ENCODE data around the gene SLC35C1.

The SLC35C1 gene

DNA sequence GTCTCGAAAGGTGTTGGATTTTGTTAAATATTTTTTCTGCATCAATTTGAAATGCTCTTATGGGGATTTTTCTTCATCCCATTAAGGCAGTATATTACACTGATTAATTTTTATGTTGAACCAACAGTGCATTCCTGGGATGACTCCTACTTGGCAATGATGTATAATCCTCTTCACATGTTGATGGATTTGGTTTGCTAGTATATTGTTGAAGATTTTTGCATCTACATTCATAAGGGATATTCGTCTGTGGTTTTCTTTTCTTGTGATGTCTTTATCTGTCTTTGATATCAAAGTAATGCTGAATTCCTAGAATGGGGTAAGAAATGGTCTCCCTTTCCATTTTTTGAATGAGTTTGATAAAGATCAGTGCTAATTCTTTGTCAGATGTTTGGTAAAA, 18.7 kb upstream of the SLC35C1 start:
- TF ChIP-seq, protein P1, sequence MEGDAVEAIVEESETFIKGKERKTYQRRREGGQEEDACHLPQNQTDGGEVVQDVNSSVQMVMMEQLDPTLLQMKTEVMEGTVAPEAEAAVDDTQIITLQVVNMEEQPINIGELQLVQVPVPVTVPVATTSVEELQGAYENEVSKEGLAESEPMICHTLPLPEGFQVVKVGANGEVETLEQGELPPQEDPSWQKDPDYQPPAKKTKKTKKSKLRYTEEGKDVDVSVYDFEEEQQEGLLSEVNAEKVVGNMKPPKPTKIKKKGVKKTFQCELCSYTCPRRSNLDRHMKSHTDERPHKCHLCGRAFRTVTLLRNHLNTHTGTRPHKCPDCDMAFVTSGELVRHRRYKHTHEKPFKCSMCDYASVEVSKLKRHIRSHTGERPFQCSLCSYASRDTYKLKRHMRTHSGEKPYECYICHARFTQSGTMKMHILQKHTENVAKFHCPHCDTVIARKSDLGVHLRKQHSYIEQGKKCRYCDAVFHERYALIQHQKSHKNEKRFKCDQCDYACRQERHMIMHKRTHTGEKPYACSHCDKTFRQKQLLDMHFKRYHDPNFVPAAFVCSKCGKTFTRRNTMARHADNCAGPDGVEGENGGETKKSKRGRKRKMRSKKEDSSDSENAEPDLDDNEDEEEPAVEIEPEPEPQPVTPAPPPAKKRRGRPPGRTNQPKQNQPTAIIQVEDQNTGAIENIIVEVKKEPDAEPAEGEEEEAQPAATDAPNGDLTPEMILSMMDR (IDR thresholded peaks at IDR 0.05; ENCODE audit: low read length, missing control alignments) = no peak
- H3K4me3 ChIP-seq (replicated peaks; ENCODE audit: low read depth, low read length) = no peak overlapping the region
- DNase-seq (ENCODE audit: low read depth) = no peak

GRCh38 chr11:45788887-45789286, 16.1 kb upstream of the SLC35C1 start:
- no peak for DNase-seq (ENCODE audit: low read depth)
- no peak overlapping the region for H3K4me3 ChIP-seq (replicated peaks; ENCODE audit: low read depth, low read length)
- TF ChIP-seq, protein P1 (IDR thresholded peaks at IDR 0.05; ENCODE audit: low read length, missing control alignments) = no peak

DNA sequence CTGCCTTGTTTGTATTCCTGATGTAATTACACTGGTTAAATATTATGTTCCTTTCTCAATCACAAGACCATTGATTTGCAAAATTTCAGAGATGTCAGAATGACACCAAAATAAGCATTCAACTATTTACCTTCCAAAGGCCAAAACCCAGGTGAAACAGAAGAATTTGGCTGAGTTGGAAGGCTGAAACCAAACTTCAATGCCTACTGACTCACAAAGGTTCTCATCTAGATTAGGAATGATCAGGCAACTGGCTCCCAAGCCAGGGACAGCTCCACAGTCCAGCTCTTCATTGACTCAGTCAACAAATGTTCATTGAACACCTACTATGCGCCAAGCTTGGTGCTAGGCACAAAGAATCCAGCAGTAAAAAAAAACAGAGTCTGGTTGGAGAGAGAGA, 13.4 kb upstream of the SLC35C1 start:
- no peak overlapping the region for H3K4me3 ChIP-seq (replicated peaks; ENCODE audit: low read depth, low read length)
- TF ChIP-seq, protein P1 (IDR thresholded peaks at IDR 0.05; ENCODE audit: low read length, missing control alignments) = no peak
- DNase-seq (ENCODE audit: low read depth) = no peak

DNA sequence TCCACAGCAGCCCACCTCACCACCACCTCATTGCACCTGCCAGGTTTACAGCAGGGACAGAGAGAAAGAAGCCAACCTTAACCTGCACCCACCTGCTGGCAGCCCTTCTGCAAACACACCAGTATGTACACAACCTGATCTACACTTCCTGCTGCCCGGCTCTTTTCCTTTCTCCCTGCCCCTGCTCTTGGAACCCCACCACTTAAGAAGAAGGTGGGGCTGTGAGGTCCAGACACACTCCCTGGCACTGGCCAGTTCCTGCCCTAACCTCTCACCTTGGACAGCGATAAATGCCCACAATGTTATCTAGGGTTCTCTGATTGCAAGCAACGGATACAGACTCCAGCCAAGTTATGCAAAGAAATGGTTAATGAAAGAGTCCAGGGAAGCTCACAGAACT, 10.8 kb upstream of the SLC35C1 start:
- DNase-seq (ENCODE audit: low read depth) = no peak
- TF ChIP-seq, protein P1 (IDR thresholded peaks at IDR 0.05; ENCODE audit: low read length, missing control alignments) = no peak
- H3K4me3 ChIP-seq (replicated peaks; ENCODE audit: low read depth, low read length) = no peak overlapping the region

DNA sequence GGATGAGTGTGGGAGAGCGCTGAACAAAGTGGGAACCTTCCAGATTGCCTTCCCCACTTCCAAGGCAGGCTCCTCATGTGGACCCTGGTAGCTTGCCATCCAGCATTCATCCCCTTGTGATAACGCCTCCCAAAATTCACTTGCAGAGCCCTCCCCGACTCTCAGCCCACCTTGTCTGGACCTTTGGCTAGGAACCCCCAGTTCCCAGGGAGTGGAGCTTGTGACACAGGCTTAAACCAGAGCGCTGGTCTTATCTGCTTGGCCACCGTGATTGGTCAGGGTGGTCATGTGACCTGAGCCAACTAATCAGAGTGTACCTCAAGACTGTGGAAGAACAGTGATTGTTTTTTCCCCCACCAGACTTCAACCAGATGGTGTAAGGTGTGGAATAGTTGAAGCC, 9.6 kb upstream of the SLC35C1 start:
- TF ChIP-seq, protein P1 (IDR thresholded peaks at IDR 0.05; ENCODE audit: low read length, missing control alignments) = no peak
- H3K4me3 ChIP-seq (replicated peaks; ENCODE audit: low read depth, low read length) = no peak overlapping the region
- DNase-seq (ENCODE audit: low read depth) = no peak

GRCh38 chr11:45796461-45796861, 8.5 kb upstream of the SLC35C1 start:
- H3K4me3 ChIP-seq (replicated peaks; ENCODE audit: low read depth, low read length) = no peak overlapping the region
- TF ChIP-seq, protein P1 (IDR thresholded peaks at IDR 0.05; ENCODE audit: low read length, missing control alignments) = no peak
- DNase-seq (ENCODE audit: low read depth) = no peak

DNA sequence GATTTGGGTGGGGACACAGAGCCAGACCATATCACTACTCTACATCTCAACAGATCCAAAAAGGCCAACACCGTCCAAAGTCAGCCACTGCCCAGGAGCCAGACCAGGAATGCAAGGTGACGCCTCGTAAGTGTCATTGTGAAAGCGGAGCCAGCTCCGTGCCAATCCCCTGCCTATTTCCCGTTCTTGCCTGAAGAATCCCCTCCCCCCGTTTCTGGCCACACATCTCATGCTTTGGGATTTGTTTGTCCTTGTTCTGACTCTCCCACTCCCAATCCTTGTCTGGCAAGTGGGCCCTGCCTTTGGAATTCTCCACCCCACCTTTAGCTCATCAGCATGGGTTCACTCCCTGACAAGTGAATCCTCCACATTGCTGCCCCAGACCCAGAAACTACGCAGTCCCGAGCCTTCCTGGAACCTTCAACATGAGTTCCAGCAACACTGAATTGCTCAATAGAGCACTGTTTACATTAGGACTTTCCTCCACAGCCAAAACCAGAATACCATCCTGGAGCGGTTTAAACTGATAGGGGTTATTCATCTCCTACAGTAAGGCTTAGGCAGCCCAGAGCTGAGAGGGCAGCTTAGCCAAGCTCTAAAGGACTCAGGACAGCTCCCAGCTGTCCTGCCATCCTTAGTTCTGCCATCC, 6.0 kb upstream of the SLC35C1 start:
- TF ChIP-seq, protein P1 (IDR thresholded peaks at IDR 0.05; ENCODE audit: low read length, missing control alignments) = no peak
- DNase-seq (ENCODE audit: low read depth) = peak; percentile 12
- H3K4me3 ChIP-seq (replicated peaks; ENCODE audit: low read depth, low read length) = no peak overlapping the region
